ENCODE measurements around the gene E2F4.

E2F4 gene

DNA sequence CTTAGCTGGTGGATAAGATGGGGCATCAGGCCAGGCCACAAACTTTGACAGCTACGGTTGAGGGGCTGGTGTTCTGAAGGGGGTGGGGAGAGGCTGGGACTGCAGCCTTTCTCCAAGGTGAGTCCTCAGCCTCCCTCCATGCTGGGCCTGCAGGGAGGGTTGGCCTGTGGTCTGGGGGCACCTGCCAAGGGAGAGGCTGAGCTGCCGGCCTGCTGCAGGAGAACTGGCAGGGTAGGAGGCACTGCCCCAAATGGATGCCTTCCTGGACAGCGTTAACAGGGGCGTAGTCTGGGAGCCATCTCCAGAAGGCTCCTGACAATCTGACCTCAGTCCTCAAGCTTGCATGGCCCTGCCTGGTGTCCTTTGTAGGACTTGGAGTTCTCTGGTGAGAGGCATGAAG is 12.1 kb downstream of the E2F4 start:
- WGBS = 95% methylated on average over 4 of the region's 4 CpGs
- H3K9me3 ChIP-seq (ENCODE audit: insufficient read depth, low read depth, low read length) = no peaks in the 10 kb centered on the region
- H3K27ac ChIP-seq (ENCODE audit: low read depth, low read length) = no peak overlapping the region
- peaks cover 25% of the 10 kb centered on the region for H3K36me3 ChIP-seq (ENCODE audit: insufficient read depth, low read length)
- no peak overlapping the region for H3K4me3 ChIP-seq (ENCODE audit: low read length)
- H3K4me1 ChIP-seq (ENCODE audit: insufficient read depth, low read length) = peaks cover 8% of the 10 kb centered on the region; the same call in 1 of the 2 replicates
- no peak overlapping the region for H3K9ac ChIP-seq (ENCODE audit: low read depth, low read length)
- H3K27me3 ChIP-seq (ENCODE audit: insufficient read depth, low read length) = no peaks in the 10 kb centered on the region

DNA sequence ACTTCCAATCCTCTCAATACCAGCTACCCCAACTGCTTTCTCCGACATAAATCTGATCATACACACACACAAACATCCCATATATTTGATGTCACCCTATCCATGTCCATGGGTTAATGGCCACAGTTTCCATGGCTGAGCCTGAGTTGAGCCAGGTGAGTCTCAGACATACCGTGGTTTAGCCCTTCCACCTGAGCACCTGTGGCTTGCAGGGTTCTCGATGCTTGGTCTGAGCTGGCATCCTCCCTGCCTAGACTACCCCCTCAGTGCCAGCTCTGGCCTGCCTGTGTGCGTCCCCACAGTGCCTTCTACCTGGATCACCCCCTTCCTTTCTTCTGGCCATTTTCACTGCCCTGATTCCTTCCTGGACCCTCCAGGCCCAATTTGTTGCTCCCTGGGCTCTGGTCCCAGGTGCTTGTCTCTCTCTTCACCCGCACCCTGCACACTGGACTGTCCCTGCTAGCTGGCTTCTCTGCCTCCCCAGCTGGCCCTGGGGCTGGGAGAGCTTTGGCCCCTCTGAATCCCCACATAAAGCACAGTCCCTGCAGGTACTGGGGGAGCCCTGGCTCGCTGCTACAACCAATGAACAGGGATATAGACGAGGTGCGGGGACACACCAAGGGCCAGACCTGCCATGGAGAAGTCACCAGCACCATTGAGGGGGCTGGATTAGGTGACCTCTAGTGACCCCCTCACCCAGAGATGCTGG is 14.3 kb downstream of the E2F4 start:
- Histone ChIP-seq H3K4me1 (ENCODE audit: insufficient read depth, low read length) (peaks cover 8% of the 10 kb centered on the region; the same call in 1 of the 2 replicates), H3K9ac (ENCODE audit: low read depth, low read length) (no peak overlapping the region), H3K27me3 (ENCODE audit: insufficient read depth, low read length) (no peaks in the 10 kb centered on the region), H3K4me3 (ENCODE audit: low read length) (no peak overlapping the region), H3K9me3 (ENCODE audit: insufficient read depth, low read depth, low read length) (no peaks in the 10 kb centered on the region), H3K27ac (ENCODE audit: low read depth, low read length) (no peak overlapping the region), H3K36me3 (ENCODE audit: insufficient read depth, low read length) (peaks cover 21% of the 10 kb centered on the region)
- WGBS = 94% methylated on average over 8 of the region's 8 CpGs

DNA sequence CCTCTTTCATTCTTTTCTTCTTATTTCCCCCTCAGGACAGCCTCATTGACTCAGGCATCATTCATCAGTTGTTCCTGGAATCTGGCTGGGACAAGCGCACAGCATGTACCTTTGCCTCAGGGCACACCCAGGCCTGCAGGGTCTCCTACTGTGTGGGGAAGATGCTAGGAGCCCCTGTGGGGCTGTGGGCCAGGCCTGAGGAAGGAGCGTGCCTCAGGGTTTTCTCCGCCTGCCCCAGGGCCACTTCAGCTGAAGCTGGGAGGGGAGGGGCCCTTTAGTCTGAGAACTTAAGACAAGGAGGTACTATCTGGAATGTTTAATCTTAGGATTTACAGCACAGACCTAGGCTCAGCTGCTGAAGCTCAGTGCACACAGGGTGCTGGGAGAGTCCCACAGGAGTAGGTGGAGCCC is 14.9 kb downstream of the E2F4 start:
- Histone ChIP-seq H3K27ac (ENCODE audit: low read depth, low read length) (no peak overlapping the region), H3K4me1 (ENCODE audit: insufficient read depth, low read length) (peaks cover 8% of the 10 kb centered on the region; the same call in 1 of the 2 replicates), H3K4me3 (ENCODE audit: low read length) (no peak overlapping the region), H3K36me3 (ENCODE audit: insufficient read depth, low read length) (peaks cover 18% of the 10 kb centered on the region), H3K27me3 (ENCODE audit: insufficient read depth, low read length) (no peaks in the 10 kb centered on the region), H3K9me3 (ENCODE audit: insufficient read depth, low read depth, low read length) (no peaks in the 10 kb centered on the region), H3K9ac (ENCODE audit: low read depth, low read length) (no peak overlapping the region)
- whole genome bisulfite sequencing = 80% methylated on average over 3 of the region's 3 CpGs

DNA sequence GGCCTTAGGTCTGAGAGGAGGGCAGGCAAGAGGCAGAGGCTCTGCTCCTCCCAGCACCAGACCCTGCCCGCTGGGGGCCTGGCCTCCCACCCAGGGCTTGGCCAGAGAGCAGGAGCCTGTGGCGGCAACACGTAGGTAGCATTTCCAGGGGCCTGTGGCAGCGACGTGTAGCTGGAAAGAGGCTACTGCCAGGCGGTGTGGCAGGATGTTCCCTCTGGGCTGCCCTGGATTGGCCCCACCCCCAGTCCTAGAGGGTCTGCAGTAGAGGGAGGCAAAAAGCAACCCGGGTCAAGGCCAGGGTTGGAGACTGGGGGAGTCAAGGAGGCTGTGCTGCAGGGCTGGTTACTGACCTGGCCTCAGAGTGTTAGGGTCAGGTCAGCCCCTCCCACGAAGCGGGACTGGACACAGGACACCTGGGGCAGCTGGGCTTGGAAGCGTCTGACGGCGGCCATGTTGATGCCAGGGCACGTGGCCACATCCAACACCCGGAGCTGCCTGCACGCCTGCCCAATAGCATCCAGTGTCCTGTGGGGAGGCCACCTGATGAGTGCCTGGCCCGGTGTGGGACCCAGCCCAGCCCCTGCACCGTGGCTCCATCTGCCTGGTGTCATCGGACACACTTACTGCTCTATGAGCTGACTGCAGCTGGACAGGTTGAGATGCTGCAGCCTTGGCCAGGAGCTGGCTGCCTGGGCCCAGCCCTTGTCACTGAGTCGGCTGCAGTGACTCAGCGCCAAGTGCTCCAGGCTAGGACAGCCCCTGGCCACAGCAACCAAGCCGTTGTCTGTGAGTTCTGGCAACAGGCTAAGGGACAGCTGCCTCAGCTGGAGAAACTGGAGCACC is 15.5 kb downstream of the E2F4 start:
- H3K9me3 ChIP-seq (ENCODE audit: insufficient read depth, low read depth, low read length) = no peaks in the 10 kb centered on the region
- peaks cover 12% of the 10 kb centered on the region for H3K36me3 ChIP-seq (ENCODE audit: insufficient read depth, low read length)
- H3K27me3 ChIP-seq (ENCODE audit: insufficient read depth, low read length) = no peaks in the 10 kb centered on the region
- no peak overlapping the region for H3K9ac ChIP-seq (ENCODE audit: low read depth, low read length)
- WGBS = 76% methylated on average over 21 of the region's 21 CpGs
- H3K4me3 ChIP-seq (ENCODE audit: low read length) = no peak overlapping the region
- no peak overlapping the region for H3K27ac ChIP-seq (ENCODE audit: low read depth, low read length)
- peaks cover 8% of the 10 kb centered on the region; the same call in 1 of the 2 replicates for H3K4me1 ChIP-seq (ENCODE audit: insufficient read depth, low read length)

DNA sequence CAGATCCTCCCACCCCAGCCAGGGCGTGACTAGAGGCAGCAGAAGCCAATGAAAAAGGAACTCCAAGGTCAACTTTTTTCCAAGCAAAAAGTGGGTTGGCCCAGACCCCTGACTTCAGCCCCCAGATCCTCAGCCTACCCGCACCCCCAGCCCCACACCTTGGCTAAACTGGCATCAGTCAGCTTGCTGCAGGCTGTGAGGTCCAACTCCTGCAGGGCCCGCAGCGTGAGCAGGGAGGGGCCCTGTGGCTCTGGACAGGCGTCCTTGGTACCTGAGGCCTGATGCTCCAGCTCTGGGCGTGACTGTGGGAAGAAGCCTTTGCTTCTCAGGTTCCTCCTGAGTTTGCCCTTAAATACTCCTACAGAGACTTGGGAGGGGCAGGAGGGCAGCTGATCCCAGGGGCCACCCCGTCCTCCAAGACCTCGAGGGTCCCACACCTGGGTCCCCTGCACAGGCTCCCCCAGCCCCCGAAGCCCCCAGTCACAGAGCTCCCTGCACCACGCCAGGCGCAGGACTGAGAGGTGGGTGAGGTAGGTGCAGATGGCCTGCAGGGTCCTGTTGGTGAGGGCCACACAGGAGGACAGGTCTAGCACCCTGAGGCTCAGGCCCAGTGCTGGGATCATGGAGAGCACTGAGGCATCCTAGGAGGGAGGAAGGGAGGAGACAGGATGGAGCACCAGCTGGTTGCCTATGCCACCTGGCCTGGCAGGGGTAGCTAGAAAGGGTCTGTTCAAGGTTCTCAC is 16.4 kb downstream of the E2F4 start:
- no peak overlapping the region for H3K4me3 ChIP-seq (ENCODE audit: low read length)
- no peak overlapping the region for H3K27ac ChIP-seq (ENCODE audit: low read depth, low read length)
- no peaks in the 10 kb centered on the region; the same call in 1 of the 2 replicates for H3K27me3 ChIP-seq (ENCODE audit: insufficient read depth, low read length)
- peaks cover 8% of the 10 kb centered on the region; the same call in 1 of the 2 replicates for H3K4me1 ChIP-seq (ENCODE audit: insufficient read depth, low read length)
- no peaks in the 10 kb centered on the region for H3K9me3 ChIP-seq (ENCODE audit: insufficient read depth, low read depth, low read length)
- 95% methylated on average over 11 of the region's 11 CpGs for WGBS
- peaks cover 6% of the 10 kb centered on the region for H3K36me3 ChIP-seq (ENCODE audit: insufficient read depth, low read length)
- no peak overlapping the region for H3K9ac ChIP-seq (ENCODE audit: low read depth, low read length)

DNA sequence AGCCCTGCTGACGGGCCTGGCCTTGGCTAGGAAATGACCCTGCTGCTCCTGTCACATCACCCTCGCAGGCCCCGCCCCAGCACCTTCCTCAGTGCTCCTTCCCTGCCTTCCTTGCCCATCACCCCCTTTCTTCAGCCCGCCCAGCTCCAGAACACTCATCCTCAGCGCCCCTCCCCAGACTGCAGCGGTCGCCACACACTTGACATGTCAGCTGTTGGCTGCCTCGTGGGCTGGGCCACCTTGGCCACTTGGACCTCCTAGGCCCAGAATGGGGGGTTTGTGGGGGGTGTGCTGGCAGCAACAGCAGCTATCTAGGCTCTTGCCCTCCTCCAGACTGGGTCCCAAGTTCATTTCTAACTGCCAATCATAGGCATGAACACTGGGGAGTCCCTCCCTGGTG is 17.6 kb downstream of the E2F4 start:
- no peak overlapping the region for H3K9ac ChIP-seq (ENCODE audit: low read depth, low read length)
- no peak overlapping the region for H3K27ac ChIP-seq (ENCODE audit: low read depth, low read length)
- H3K4me1 ChIP-seq (ENCODE audit: insufficient read depth, low read length) = peaks cover 8% of the 10 kb centered on the region; the same call in 1 of the 2 replicates
- 82% methylated on average over 8 of the region's 8 CpGs for WGBS
- H3K9me3 ChIP-seq (ENCODE audit: insufficient read depth, low read depth, low read length) = no peaks in the 10 kb centered on the region
- no peaks in the 10 kb centered on the region for H3K36me3 ChIP-seq (ENCODE audit: insufficient read depth, low read length)
- H3K27me3 ChIP-seq (ENCODE audit: insufficient read depth, low read length) = no peaks in the 10 kb centered on the region; the same call in 1 of the 2 replicates
- no peak overlapping the region for H3K4me3 ChIP-seq (ENCODE audit: low read length)

DNA sequence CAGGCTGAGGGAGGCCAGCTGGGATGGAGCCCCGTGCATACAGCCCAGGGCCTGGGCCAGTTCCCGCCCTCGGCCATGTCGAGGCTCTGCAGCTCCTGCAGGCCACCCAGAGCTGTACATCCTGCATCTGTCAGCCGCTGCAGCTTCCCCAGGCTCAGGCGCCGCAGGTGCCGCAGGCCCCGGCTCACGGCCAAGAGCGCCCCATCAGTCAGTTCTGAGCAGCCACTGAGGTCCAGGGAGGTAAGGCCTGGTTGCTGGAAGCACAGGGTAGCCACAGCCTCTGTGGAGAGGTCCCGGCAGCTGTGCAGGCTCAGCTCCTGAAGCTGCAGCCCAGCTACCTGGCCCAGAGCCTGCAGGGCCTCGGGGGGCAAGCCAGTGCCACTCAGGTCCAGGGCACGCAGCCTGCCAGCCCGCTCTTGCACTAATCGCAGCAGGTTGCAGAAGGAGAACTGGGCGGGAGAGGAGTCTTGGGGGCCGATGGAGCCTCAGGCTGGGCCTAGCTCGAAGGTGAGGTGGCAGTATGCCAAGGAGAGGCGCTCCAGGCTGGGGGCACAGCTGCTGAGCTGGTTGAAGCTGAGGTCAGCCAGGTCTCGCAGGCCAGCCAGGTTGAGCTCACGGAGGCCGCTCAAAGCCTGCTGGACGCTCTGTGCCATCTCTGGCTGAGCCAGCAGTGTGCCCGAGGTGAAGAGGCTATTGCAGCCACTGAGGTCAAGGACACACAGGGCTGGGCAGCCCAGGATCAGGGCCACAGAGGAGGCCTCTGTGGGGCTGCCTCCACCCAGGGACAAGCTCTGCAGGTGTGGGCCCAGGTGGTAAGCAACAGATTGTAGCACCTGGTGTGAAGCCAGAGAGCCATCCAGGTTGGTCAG is 18.3 kb downstream of the E2F4 start:
- Histone ChIP-seq H3K36me3 (ENCODE audit: insufficient read depth, low read length) (no peaks in the 10 kb centered on the region), H3K27me3 (ENCODE audit: insufficient read depth, low read length) (no peaks in the 10 kb centered on the region; the same call in 1 of the 2 replicates), H3K27ac (ENCODE audit: low read depth, low read length) (no peak overlapping the region), H3K9me3 (ENCODE audit: insufficient read depth, low read depth, low read length) (no peaks in the 10 kb centered on the region), H3K9ac (ENCODE audit: low read depth, low read length) (no peak overlapping the region; the same call in 1 of the 2 replicates), H3K4me3 (ENCODE audit: low read length) (no peak overlapping the region), H3K4me1 (ENCODE audit: insufficient read depth, low read length) (peaks cover 8% of the 10 kb centered on the region; the same call in 1 of the 2 replicates)
- WGBS = 88% methylated on average over 25 of the region's 25 CpGs

DNA sequence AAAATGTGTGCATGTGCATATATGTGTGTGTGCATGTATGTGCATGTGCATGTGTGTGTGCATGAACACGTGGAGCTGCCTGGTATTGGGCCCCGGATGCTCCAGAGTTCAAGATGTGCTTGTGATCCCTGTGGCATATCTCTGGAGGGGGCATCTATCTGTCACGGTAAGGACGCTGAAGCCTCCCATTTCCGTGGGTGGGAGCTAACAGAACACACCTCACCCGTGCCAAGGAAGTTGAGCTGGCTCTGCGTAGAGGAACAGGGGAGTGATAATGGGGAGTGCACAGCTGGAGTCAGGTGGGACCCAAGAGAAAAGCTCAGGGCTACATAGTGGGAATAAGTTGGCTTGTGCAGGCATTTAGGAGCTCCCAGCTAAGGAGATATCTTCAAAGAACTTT is 19.7 kb downstream of the E2F4 start:
- H3K4me1 ChIP-seq (ENCODE audit: insufficient read depth, low read length) = peaks cover 8% of the 10 kb centered on the region; the same call in 1 of the 2 replicates
- no peaks in the 10 kb centered on the region for H3K9me3 ChIP-seq (ENCODE audit: insufficient read depth, low read depth, low read length)
- H3K4me3 ChIP-seq (ENCODE audit: low read length) = no peak overlapping the region
- H3K9ac ChIP-seq (ENCODE audit: low read depth, low read length) = no peak overlapping the region
- no peaks in the 10 kb centered on the region for H3K36me3 ChIP-seq (ENCODE audit: insufficient read depth, low read length)
- H3K27me3 ChIP-seq (ENCODE audit: insufficient read depth, low read length) = peaks cover 3% of the 10 kb centered on the region; the same call in 1 of the 2 replicates
- H3K27ac ChIP-seq (ENCODE audit: low read depth, low read length) = no peak overlapping the region
- 86% methylated on average over 7 of the region's 7 CpGs for WGBS

DNA sequence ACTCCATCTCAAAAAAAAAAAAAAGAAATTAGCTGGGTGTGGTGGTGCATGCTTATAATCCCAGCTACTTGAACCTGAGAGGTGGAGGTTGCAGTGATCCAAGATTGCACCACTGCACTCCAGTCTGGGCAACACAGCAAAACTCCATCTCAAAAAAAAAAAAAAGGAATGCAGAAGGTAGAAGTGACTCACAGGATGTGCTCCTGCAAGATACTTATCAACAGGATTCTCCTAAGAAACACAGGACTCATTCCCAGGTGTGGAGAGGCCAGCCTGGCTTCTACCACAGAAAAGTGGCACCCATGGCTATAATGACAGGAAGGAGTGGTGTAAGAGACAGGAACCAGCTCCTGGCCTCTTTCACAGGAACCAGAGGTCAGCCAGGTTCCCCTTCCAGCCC is 20.8 kb downstream of the E2F4 start:
- Histone ChIP-seq H3K4me3 (ENCODE audit: low read length) (no peak overlapping the region), H3K9me3 (ENCODE audit: insufficient read depth, low read depth, low read length) (no peaks in the 10 kb centered on the region), H3K4me1 (ENCODE audit: insufficient read depth, low read length) (no peaks in the 10 kb centered on the region), H3K27me3 (ENCODE audit: insufficient read depth, low read length) (peaks cover 3% of the 10 kb centered on the region; the same call in 1 of the 2 replicates), H3K27ac (ENCODE audit: low read depth, low read length) (no peak overlapping the region), H3K36me3 (ENCODE audit: insufficient read depth, low read length) (no peaks in the 10 kb centered on the region), H3K9ac (ENCODE audit: low read depth, low read length) (no peak overlapping the region)

Measured in HUES64 (cell line).